Activated CD8-positive, alpha-beta T cell treated with anti-CD3 and anti-CD28 coated beads for 36 hours (primary cell): ENCODE results near the gene BICDL1. TPM values are rescaled to one million over a fixed set of nuclear protein-coding genes. Genes with fewer than 3 reads are reported as not detected.

Experiments used
- ATAC-seq: fragments of 200-7000 bp; cut with Tn5 transposase; one replicate; pipeline ENCODE4 v1.10.0; 2021; ENCODE audit warnings: mild to moderate bottlenecking, moderate library complexity
- CTCF ChIA-PET: fragments of 350-600 bp; sonication (Branson Sonifier 250); formaldehyde crosslinking; loops from one replicate; lab custom pipeline; 2021; ENCODE audit warnings: antibody characterized with exemption; lab: Charles Lee
- POLR2A ChIA-PET: fragments of 350-600 bp; sonication (Branson Sonifier 250); formaldehyde crosslinking; loops from one replicate; lab custom pipeline; 2021; ENCODE audit warnings: antibody characterized with exemption; lab: Charles Lee
- DNase-seq: peaks from one replicate; pipeline ENCODE4 v3.0.0-alpha.2; 2020
- H3K27ac Mint-ChIP-seq: one replicate; pipeline ENCODE4 v1.8.0; 2021; ENCODE audit warnings: mild to moderate bottlenecking, mixed read lengths
- H3K27me3 Mint-ChIP-seq: one replicate; pipeline ENCODE4 v1.8.0; 2021; ENCODE audit warnings: mixed read lengths
- H3K36me3 Mint-ChIP-seq: one replicate; pipeline ENCODE4 v1.8.0; 2021; ENCODE audit warnings: low read depth, mixed read lengths
- H3K4me1 Mint-ChIP-seq: one replicate; pipeline ENCODE4 v1.8.0; 2021; ENCODE audit warnings: low read depth, mixed read lengths
- H3K4me3 Mint-ChIP-seq: one replicate; pipeline ENCODE4 v1.8.0; 2021; ENCODE audit warnings: mild to moderate bottlenecking, moderate library complexity, mixed read lengths
- H3K9me3 Mint-ChIP-seq: one replicate; pipeline ENCODE4 v1.8.0; 2021; ENCODE audit warnings: mixed read lengths
- intact Hi-C: fragments of 100-400 bp; cut with micrococcal nuclease; formaldehyde crosslinking; loops from one replicate; pipeline ENCODE4 v1.10.0; 2022
- total RNA-seq, 2 experiments: library from RNA; stranded (reverse); gene quantifications; one replicate each; pipeline ENCODE4 v1.2.3, GENCODE V29; 2021
- TF ChIP-seq, protein P1 (sequence below): fragments of 200-600 bp; IDR thresholded peaks from one replicate; pipeline ENCODE4 v1.8.0; 2022; ENCODE audit warnings: antibody characterized with exemption, mild to moderate bottlenecking

BICDL1 gene
- total RNA-seq, 2 experiments from 2014 or later = 103 to 107 TPM

GRCh38 chr12:120136093-120136770 lies 147.2 kb downstream of the BICDL1 start:
- Mint-ChIP-seq H3K27me3 (no peaks in the 10 kb centered on the region), H3K4me1 (no peaks in the 10 kb centered on the region), H3K9me3 (no peaks in the 10 kb centered on the region), H3K36me3 (peaks cover 57% of the 10 kb centered on the region), H3K27ac (no peak overlapping the region), H3K4me3 (no peak overlapping the region)
- POLR2A ChIA-PET = interaction anchor here (1.4 kb wide), 1 partner anchor 44 kb away, joined by 5 read pairs; no protein-coding TSS in a partner anchor
- no peak for ATAC-seq
- intact Hi-C loops = no loop called here
- TF ChIP-seq, protein P1, sequence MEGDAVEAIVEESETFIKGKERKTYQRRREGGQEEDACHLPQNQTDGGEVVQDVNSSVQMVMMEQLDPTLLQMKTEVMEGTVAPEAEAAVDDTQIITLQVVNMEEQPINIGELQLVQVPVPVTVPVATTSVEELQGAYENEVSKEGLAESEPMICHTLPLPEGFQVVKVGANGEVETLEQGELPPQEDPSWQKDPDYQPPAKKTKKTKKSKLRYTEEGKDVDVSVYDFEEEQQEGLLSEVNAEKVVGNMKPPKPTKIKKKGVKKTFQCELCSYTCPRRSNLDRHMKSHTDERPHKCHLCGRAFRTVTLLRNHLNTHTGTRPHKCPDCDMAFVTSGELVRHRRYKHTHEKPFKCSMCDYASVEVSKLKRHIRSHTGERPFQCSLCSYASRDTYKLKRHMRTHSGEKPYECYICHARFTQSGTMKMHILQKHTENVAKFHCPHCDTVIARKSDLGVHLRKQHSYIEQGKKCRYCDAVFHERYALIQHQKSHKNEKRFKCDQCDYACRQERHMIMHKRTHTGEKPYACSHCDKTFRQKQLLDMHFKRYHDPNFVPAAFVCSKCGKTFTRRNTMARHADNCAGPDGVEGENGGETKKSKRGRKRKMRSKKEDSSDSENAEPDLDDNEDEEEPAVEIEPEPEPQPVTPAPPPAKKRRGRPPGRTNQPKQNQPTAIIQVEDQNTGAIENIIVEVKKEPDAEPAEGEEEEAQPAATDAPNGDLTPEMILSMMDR = no peak
- no peak for DNase-seq
- CTCF ChIA-PET = no interaction called here

DNA sequence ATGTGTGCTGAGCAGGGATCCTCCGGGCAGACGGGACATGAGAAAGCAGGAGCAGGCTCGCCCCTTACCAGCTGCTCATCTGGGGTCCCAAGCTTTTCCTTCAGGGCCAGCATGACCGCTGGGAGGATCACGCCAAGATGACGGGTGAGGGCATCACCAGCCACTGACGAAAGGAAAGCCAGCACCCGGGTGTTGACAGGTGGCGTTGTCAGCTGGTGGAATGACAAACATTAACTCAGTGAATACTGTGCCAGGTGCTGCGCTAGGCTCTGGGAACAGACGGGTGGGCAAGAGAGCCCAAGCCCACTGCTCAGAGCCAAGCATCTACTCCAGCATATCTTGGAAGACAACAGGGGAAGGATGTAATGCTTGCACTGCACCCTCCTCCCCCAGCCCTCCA lies 148.8 kb downstream of the BICDL1 start:
- Mint-ChIP-seq H3K27me3 (no peaks in the 10 kb centered on the region), H3K27ac (no peak overlapping the region), H3K4me3 (no peak overlapping the region), H3K36me3 (peaks cover 60% of the 10 kb centered on the region), H3K4me1 (no peaks in the 10 kb centered on the region), H3K9me3 (no peaks in the 10 kb centered on the region)
- POLR2A ChIA-PET = interaction anchor here (1.4 kb wide), 1 partner anchor 42 kb away, joined by 5 read pairs; no protein-coding TSS in a partner anchor
- intact Hi-C loops = no loop called here
- ATAC-seq = no peak
- CTCF ChIA-PET = no interaction called here
- no peak for DNase-seq
- TF ChIP-seq, protein P1 = no peak

DNA sequence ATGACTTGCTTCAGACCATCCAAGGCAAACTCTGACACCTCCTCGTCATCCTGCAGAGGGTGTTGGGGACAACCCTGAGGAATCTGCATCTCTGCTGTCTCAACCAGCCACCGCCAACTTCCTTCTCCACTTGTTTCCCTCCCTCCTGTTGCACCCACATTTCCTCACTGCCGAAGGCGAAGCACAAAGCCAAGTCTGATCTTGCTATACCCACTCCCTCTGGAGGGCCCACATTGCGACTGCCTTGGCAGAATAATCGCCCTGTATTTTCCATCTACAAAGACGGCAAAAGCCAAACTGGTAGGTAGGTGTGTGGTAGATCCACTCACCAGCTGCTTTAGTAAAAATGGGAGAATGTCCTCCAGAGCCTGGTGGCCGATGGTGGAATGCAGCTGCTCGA lies 149.3 kb downstream of the BICDL1 start:
- H3K4me3 Mint-ChIP-seq = no peak overlapping the region
- POLR2A ChIA-PET = no interaction called here
- intact Hi-C loops = no loop called here

DNA sequence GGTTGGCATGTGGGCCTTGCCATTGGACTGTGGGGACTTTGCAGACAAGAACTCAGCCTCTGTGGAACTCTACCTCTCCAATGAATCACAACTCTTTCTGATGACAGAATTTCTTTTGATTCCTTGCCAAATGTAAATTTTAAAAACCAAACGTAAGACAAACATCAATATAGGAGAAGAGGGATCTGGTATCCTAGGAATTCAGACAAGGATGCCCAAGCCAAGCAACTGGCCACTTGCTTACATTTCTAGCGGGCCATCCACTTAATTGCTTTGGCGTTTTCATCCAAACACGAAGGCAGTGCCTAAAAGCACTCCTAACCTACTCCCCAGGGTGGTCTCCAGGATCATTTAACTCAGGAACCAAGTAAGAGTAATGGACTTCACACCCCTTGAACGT lies 150.9 kb downstream of the BICDL1 start:
- no peak for ATAC-seq
- TF ChIP-seq, protein P1 = no peak
- H3K4me1 Mint-ChIP-seq = no peaks in the 10 kb centered on the region
- H3K4me3 Mint-ChIP-seq = no peak overlapping the region
- no peak overlapping the region for H3K27ac Mint-ChIP-seq
- H3K9me3 Mint-ChIP-seq = no peaks in the 10 kb centered on the region
- peaks cover 58% of the 10 kb centered on the region for H3K36me3 Mint-ChIP-seq
- POLR2A ChIA-PET = interaction anchor here (1.1 kb wide), 1 partner anchor 60 kb away, joined by 3 read pairs; no protein-coding TSS in a partner anchor
- intact Hi-C loops = no loop called here
- H3K27me3 Mint-ChIP-seq = no peaks in the 10 kb centered on the region
- CTCF ChIA-PET = no interaction called here
- DNase-seq = no peak

More for the DNA sequence above, 149.3 kb downstream of the BICDL1 start:
- ATAC-seq = no peak
- DNase-seq = no peak
- peaks cover 56% of the 10 kb centered on the region for H3K36me3 Mint-ChIP-seq
- H3K4me1 Mint-ChIP-seq = no peaks in the 10 kb centered on the region
- H3K27me3 Mint-ChIP-seq = no peaks in the 10 kb centered on the region
- no peak overlapping the region for H3K27ac Mint-ChIP-seq
- TF ChIP-seq, protein P1 = no peak
- CTCF ChIA-PET = no interaction called here
- no peaks in the 10 kb centered on the region for H3K9me3 Mint-ChIP-seq

- no peak for ATAC-seq
- Mint-ChIP-seq H3K27me3 (no peaks in the 10 kb centered on the region), H3K9me3 (no peaks in the 10 kb centered on the region), H3K27ac (no peak overlapping the region), H3K36me3 (peaks cover 56% of the 10 kb centered on the region), H3K4me3 (no peak overlapping the region), H3K4me1 (no peaks in the 10 kb centered on the region)
- ChIA-PET POLR2A (interaction anchor here (0.8 kb wide), 1 partner anchor 20 kb away, joined by 3 read pairs; no protein-coding TSS in a partner anchor), CTCF (no interaction called here)
- intact Hi-C loops = no loop called here
- TF ChIP-seq, protein P1 = no peak
- DNase-seq = no peak
Measured at GRCh38 chr12:120140603-120141002, 151.6 kb downstream of the BICDL1 start.
